NCI-H2029 (cell line): ENCODE measurements around the gene GNG7.

Experiments
- DNase-seq: peaks from one replicate; lab custom pipeline; 2025; lab: John Stamatoyannopoulos, UW

Gene GNG7

GRCh38 chr19:2462635-2463421 is 239.7 kb downstream of the GNG7 start:
- DNase-seq, result peak; percentile 83

- DNase-seq, result no peak
Measured at GRCh38 chr19:2461751-2462634, 240.5 kb downstream of the GNG7 start.
